Panc1 (cell line): ENCODE results near the gene PDE9A. TPM values are rescaled to one million over a fixed set of nuclear protein-coding genes. Genes with fewer than 3 reads are reported as not detected.

ENCODE experiments used
- ATAC-seq: fragments of 200-7000 bp; cut with Tn5 transposase; 2 replicates; pipeline ENCODE4 v1.9.1; 2020; ENCODE audit warnings: mild to moderate bottlenecking, moderate library complexity
- BruUV-seq: library from RNA; stranded (reverse); fragments of 400-500 nt; replicated peaks from 2 replicates; lab custom pipeline; 2021; lab: Mats Ljungman, UMichigan
- CTCF ChIA-PET: fragments of 300-600 bp; sonication (Branson Sonifier 250); formaldehyde crosslinking; loops from one replicate; lab custom pipeline; 2022; ENCODE audit warnings: antibody characterized with exemption; lab: Charles Lee
- POLR2A ChIA-PET: fragments of 300-600 bp; sonication (Branson Sonifier 250); formaldehyde crosslinking; loops from one replicate; lab custom pipeline; 2022; ENCODE audit warnings: antibody characterized with exemption; lab: Charles Lee
- DNase-seq: peaks from one replicate; pipeline ENCODE4 v3.0.0-alpha.2; 2010; ENCODE audit warnings: low read depth, low spot score
- H3K27ac ChIP-seq: 2 replicates; pipeline ENCODE4 v1.5.1; 2011; ENCODE audit warnings: mild to moderate bottlenecking, low read length, inconsistent platforms
- H3K27me3 ChIP-seq: fragments of 200-500 bp; sonication (Bioruptor generic); 2 replicates; pipeline ENCODE4 v1.6.0; 2014; ENCODE audit warnings: low read length, inconsistent platforms; ENCODE audit not compliant: control insufficient read depth, insufficient read depth
- H3K36me3 ChIP-seq: fragments of 200-500 bp; sonication (Bioruptor generic); 2 replicates; pipeline ENCODE4 v1.5.1; 2014; ENCODE audit warnings: inconsistent platforms, mild to moderate bottlenecking, low read length, moderate library complexity; ENCODE audit not compliant: control insufficient read depth, insufficient read depth
- H3K4me1 ChIP-seq: 2 replicates; pipeline ENCODE4 v1.5.1; 2011; ENCODE audit warnings: inconsistent platforms, mild to moderate bottlenecking, low read length, moderate library complexity; ENCODE audit not compliant: control insufficient read depth, insufficient read depth
- H3K4me3 ChIP-seq, 2 experiments: 2 replicates each; pipeline ENCODE4 v1.5.1; 2011 to 2012; ENCODE audit warnings: low read depth in 2 of 2, low read length in 2 of 2, mild to moderate bottlenecking in 2 of 2, inconsistent platforms in 1 of 2, moderate library complexity in 1 of 2
- H3K9me3 ChIP-seq: fragments of 200-500 bp; sonication (Bioruptor generic); 2 replicates; pipeline ENCODE4 v1.5.1; 2014; ENCODE audit warnings: low read depth, mild to moderate bottlenecking, inconsistent platforms, low read length, moderate library complexity; ENCODE audit not compliant: control insufficient read depth, insufficient read depth
- POLR2AphosphoS5 ChIP-seq: IDR thresholded peaks from 2 replicates; pipeline ENCODE4 v1.6.1; 2012; ENCODE audit warnings: mild to moderate bottlenecking, low read depth, low read length, moderate library complexity
- SIN3A ChIP-seq: IDR thresholded peaks from 2 replicates; pipeline ENCODE4 v1.6.1; 2012; ENCODE audit warnings: low read depth, mild to moderate bottlenecking, low read length, moderate library complexity, borderline replicate concordance; ENCODE audit not compliant: insufficient read depth
- TCF7L2 ChIP-seq: IDR thresholded peaks from 2 replicates; pipeline ENCODE4 v1.6.1; 2011; ENCODE audit warnings: mild to moderate bottlenecking, low read depth, low read length, inconsistent platforms
- in situ Hi-C: cut with HindIII; loops from 2 replicates; pipeline ENCODE4 v1.10.0; 2016; ENCODE audit warnings: low sequenced_read_pairs, low pct_unique_long_range_greater_than_20kb
- intact Hi-C: fragments of 100-400 bp; cut with micrococcal nuclease; formaldehyde crosslinking; loops from one replicate; pipeline ENCODE4 v1.10.0; 2022; ENCODE audit not compliant: unreplicated experiment
- total RNA-seq: library from RNA; stranded (reverse); gene quantifications from one replicate; pipeline ENCODE4 v1.2.1, GENCODE V29; 2021; ENCODE audit not compliant: unreplicated experiment
- TF ChIP-seq, protein P1 (sequence below), 2 experiments: IDR thresholded peaks; 2 replicates each; pipeline ENCODE4 v1.6.1; 2011 to 2012; ENCODE audit warnings: low read depth in 2 of 2, control low read depth in 1 of 2, low read length in 1 of 2, mild to moderate bottlenecking in 1 of 2, moderate library complexity in 1 of 2; ENCODE audit not compliant: insufficient read depth in 1 of 2
- TF ChIP-seq, protein P2 (sequence below): fragments of 450-650 bp; IDR thresholded peaks from 2 replicates; pipeline ENCODE4 v1.5.1; 2017; ENCODE audit warnings: mild to moderate bottlenecking

The PDE9A gene
- total RNA-seq, 1 experiment from 2014 or later, result 0.72 TPM

DNA sequence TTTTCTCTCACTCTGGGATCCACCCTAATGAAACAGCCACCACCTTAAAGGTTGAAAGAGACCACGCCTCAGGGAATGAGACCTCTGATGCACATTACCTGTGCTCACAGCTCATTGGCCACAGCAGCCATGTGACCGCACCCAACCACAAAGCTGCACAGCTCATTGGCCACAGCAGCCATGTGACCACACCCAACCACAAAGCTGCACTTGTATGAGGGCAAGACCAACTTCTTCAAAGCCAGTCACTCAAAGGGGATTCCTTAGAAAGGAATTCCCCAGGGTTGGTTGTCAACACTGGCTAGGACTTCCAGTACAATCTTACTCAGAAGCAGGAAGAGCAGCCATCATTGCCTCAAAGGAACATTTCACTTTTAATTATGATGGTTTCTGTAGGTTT, 43.6 kb upstream of the PDE9A start:
- POLR2A ChIA-PET, result no interaction called here
- ATAC-seq (no peak), DNase-seq (no peak)
- no peaks in the 10 kb centered on the region for H3K27me3 ChIP-seq
- no peak overlapping the region for H3K4me3 ChIP-seq
- H3K27ac ChIP-seq, result no peak overlapping the region
- no TSS peak for BruUV-seq
- CTCF ChIA-PET, result no interaction called here
- H3K4me1 ChIP-seq, result no peaks in the 10 kb centered on the region
- H3K9me3 ChIP-seq, result no peaks in the 10 kb centered on the region
- H3K36me3 ChIP-seq, result no peaks in the 10 kb centered on the region
- in situ Hi-C loops (no loop called here), intact Hi-C loops (no loop called here)
- TF ChIP-seq SIN3A (no peak), POLR2AphosphoS5 (no peak), TCF7L2 (no peak)
- TF ChIP-seq, protein P1, sequence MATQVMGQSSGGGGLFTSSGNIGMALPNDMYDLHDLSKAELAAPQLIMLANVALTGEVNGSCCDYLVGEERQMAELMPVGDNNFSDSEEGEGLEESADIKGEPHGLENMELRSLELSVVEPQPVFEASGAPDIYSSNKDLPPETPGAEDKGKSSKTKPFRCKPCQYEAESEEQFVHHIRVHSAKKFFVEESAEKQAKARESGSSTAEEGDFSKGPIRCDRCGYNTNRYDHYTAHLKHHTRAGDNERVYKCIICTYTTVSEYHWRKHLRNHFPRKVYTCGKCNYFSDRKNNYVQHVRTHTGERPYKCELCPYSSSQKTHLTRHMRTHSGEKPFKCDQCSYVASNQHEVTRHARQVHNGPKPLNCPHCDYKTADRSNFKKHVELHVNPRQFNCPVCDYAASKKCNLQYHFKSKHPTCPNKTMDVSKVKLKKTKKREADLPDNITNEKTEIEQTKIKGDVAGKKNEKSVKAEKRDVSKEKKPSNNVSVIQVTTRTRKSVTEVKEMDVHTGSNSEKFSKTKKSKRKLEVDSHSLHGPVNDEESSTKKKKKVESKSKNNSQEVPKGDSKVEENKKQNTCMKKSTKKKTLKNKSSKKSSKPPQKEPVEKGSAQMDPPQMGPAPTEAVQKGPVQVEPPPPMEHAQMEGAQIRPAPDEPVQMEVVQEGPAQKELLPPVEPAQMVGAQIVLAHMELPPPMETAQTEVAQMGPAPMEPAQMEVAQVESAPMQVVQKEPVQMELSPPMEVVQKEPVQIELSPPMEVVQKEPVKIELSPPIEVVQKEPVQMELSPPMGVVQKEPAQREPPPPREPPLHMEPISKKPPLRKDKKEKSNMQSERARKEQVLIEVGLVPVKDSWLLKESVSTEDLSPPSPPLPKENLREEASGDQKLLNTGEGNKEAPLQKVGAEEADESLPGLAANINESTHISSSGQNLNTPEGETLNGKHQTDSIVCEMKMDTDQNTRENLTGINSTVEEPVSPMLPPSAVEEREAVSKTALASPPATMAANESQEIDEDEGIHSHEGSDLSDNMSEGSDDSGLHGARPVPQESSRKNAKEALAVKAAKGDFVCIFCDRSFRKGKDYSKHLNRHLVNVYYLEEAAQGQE (IDR thresholded peaks at IDR 0.05; ENCODE audit: insufficient read depth in 1 of 2, low read depth in 2 of 2, low read length in 1 of 2), result no peak
- TF ChIP-seq, protein P2, sequence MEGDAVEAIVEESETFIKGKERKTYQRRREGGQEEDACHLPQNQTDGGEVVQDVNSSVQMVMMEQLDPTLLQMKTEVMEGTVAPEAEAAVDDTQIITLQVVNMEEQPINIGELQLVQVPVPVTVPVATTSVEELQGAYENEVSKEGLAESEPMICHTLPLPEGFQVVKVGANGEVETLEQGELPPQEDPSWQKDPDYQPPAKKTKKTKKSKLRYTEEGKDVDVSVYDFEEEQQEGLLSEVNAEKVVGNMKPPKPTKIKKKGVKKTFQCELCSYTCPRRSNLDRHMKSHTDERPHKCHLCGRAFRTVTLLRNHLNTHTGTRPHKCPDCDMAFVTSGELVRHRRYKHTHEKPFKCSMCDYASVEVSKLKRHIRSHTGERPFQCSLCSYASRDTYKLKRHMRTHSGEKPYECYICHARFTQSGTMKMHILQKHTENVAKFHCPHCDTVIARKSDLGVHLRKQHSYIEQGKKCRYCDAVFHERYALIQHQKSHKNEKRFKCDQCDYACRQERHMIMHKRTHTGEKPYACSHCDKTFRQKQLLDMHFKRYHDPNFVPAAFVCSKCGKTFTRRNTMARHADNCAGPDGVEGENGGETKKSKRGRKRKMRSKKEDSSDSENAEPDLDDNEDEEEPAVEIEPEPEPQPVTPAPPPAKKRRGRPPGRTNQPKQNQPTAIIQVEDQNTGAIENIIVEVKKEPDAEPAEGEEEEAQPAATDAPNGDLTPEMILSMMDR, result no peak

DNA sequence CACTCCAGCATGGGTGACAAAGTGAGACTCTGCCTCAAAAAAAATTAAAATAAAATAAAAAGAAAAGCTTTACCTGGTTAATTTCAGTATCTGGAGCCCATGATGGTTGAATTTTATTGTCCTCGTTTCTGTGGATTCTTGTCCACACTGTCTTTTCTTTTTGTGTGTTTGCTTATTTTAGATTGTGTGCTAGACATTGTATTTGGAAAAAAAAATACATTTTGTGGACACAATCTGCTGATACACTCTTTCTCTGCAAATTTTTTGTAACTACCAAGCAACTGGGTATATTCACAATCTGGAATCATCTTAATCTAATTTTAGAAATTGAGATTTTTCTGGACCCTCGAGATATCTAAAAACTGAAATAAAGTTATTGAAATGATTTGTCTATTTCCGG, 41.6 kb upstream of the PDE9A start:
- Histone ChIP-seq H3K4me1 (no peaks in the 10 kb centered on the region), H3K36me3 (no peaks in the 10 kb centered on the region), H3K4me3 (no peak overlapping the region), H3K27ac (no peak overlapping the region), H3K27me3 (no peaks in the 10 kb centered on the region), H3K9me3 (no peaks in the 10 kb centered on the region)
- ATAC-seq (no peak), DNase-seq (no peak)
- TF ChIP-seq TCF7L2, result no peak
- TF ChIP-seq, protein P1 (IDR thresholded peaks at IDR 0.05; ENCODE audit: insufficient read depth in 1 of 2, low read depth in 2 of 2, low read length in 1 of 2), result no peak
- TF ChIP-seq, protein P2, result no peak
- TF ChIP-seq SIN3A, result no peak
- TF ChIP-seq POLR2AphosphoS5, result no peak
- intact Hi-C loops, result no loop called here
- CTCF ChIA-PET, result no interaction called here
- POLR2A ChIA-PET, result no interaction called here
- no TSS peak for BruUV-seq
- in situ Hi-C loops, result no loop called here
